AG04450 (cell line): ENCODE data around the gene DLEU7. TPM values are rescaled to one million over a fixed set of nuclear protein-coding genes. Genes with fewer than 3 reads are reported as not detected.

ENCODE experiments used
- CTCF ChIA-PET: fragments of 300-600, 350-600 bp; formaldehyde crosslinking; extraction: SDS; loops from one replicate; lab custom pipeline; 2022; ENCODE audit warnings: antibody characterized with exemption, inconsistent platforms; lab: Charles Lee
- POLR2A ChIA-PET: fragments of 350-600 bp; formaldehyde crosslinking; extraction: SDS; loops from one replicate; lab custom pipeline; 2021; ENCODE audit warnings: antibody characterized with exemption, inconsistent platforms; lab: Yijun Ruan, JAX
- DNase-seq: peaks from one replicate; pipeline ENCODE4 v3.0.0-alpha.2; 2011; ENCODE audit warnings: low read depth, low spot score
- H3K27ac ChIP-seq: one replicate; pipeline ENCODE4 v1.5.1; 2012; ENCODE audit warnings: low read depth, low read length, control low read depth
- H3K27me3 ChIP-seq: one replicate; pipeline ENCODE4 v1.6.0; 2012; ENCODE audit warnings: low read length; ENCODE audit not compliant: control insufficient read depth, insufficient read depth
- H3K4me3 ChIP-seq: 2 replicates; pipeline ENCODE4 v1.5.1; 2011; ENCODE audit warnings: mild to moderate bottlenecking, low read depth, low read length, control low read depth
- H3K9me3 ChIP-seq: 2 replicates; pipeline ENCODE4 v1.5.1; 2012; ENCODE audit warnings: low read length; ENCODE audit not compliant: control insufficient read depth, insufficient read depth
- polyA plus RNA-seq: library from polyadenylated mRNA; depleted of rRNA; stranded (reverse); fragments of >200 nt; gene quantifications from 2 replicates; pipeline ENCODE4 v1.2.3, GENCODE V29; 2011
- TF ChIP-seq, protein P1 (sequence below): IDR thresholded peaks from 2 replicates; pipeline ENCODE4 v1.5.1; 2011; ENCODE audit warnings: low read depth, low read length, control low read depth, inconsistent platforms

The DLEU7 gene
- polyA plus RNA-seq, 1 experiment: not detected

DNA sequence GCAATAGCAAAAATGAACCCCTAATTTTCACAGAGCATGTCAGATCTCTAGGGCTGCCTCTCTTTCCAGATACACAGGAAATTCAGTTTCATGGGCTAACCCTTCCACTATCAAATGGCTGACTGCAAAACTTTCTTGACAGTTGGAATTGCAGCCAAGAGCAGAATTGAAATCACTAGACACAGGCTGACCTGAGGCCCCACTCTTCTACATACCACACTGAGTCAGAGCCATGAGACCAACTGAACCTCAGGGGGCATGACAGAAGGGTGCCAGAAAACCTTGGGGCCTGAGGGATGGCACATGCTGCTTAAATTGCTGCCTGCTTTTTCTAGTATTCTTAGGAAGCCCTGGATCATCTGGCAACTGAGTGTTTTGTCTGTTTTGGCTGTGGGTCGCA is 1.7 kb upstream of the DLEU7 start:
- ChIA-PET CTCF (no interaction called here), POLR2A (no interaction called here)
- peaks cover 26% of the 10 kb centered on the region for H3K27me3 ChIP-seq
- H3K9me3 ChIP-seq: no peaks in the 10 kb centered on the region; the same call in 1 of the 2 replicates
- no peak overlapping the region for H3K27ac ChIP-seq
- TF ChIP-seq, protein P1, sequence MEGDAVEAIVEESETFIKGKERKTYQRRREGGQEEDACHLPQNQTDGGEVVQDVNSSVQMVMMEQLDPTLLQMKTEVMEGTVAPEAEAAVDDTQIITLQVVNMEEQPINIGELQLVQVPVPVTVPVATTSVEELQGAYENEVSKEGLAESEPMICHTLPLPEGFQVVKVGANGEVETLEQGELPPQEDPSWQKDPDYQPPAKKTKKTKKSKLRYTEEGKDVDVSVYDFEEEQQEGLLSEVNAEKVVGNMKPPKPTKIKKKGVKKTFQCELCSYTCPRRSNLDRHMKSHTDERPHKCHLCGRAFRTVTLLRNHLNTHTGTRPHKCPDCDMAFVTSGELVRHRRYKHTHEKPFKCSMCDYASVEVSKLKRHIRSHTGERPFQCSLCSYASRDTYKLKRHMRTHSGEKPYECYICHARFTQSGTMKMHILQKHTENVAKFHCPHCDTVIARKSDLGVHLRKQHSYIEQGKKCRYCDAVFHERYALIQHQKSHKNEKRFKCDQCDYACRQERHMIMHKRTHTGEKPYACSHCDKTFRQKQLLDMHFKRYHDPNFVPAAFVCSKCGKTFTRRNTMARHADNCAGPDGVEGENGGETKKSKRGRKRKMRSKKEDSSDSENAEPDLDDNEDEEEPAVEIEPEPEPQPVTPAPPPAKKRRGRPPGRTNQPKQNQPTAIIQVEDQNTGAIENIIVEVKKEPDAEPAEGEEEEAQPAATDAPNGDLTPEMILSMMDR: no peak
- DNase-seq: no peak
- H3K4me3 ChIP-seq: no peak overlapping the region

DNA sequence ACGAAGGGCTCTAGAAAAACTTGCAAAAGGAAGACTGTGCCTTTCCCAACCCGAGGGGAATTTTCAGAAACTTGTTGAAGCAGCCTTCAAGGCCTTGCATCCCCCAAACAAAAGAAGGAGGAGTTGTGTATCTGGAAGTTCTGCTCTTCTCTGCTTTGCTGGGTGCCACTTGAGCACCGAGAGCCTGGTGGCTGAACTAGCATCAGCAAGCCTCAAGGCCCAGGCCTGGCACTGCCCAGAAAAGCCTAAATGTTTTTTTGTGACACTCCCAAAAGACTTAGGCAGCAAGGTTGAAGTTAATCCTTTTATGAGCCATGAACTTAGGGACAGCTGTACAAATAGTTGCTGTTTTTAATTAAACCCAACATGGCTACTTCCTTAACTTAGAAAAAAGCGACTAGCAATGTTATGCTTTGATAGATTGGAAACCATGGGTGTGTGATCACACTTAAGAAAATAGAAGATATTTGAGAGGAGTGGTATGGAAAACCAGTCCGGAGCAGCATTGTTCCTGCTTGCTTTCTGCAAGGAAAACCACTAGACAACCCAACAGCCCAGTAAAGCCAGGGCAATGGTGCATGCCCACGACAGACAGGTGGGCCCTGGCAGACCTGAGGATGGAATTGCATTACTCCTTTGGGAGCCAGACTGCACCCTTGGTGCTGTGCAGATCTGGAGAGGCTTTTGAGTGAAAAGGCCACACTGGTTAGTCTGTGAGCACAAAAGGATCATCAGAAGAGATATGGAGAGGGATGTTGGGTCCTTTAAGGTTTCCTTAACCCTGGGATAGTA is 788 bp upstream of the DLEU7 start:
- POLR2A ChIA-PET: no interaction called here
- Histone ChIP-seq H3K4me3 (no peak overlapping the region), H3K27ac (no peak overlapping the region), H3K27me3 (peaks cover 24% of the 10 kb centered on the region), H3K9me3 (no peaks in the 10 kb centered on the region; the same call in 1 of the 2 replicates)
- TF ChIP-seq, protein P1: no peak
- no peak for DNase-seq
- CTCF ChIA-PET: no interaction called here

DNA sequence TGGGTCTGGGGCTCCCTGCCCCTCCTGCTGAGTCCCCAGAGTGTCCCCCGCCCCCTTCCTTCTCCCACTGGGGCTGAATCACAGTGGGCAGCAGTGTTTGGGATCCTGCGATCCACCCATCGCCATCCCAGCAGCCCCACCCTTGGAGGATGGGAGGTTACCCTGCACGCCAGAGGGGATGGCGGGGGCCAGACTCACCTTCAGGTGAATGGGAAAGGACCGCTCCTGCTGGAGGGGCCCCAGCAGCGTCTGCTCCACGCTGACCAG is 569 bp downstream of the DLEU7 start:
- POLR2A ChIA-PET: no interaction called here
- no peak for DNase-seq
- no peak overlapping the region for H3K27ac ChIP-seq
- no peak overlapping the region for H3K4me3 ChIP-seq
- peaks cover 25% of the 10 kb centered on the region for H3K27me3 ChIP-seq
- CTCF ChIA-PET: no interaction called here
- TF ChIP-seq, protein P1: no peak
- no peaks in the 10 kb centered on the region; the same call in 1 of the 2 replicates for H3K9me3 ChIP-seq

DNA sequence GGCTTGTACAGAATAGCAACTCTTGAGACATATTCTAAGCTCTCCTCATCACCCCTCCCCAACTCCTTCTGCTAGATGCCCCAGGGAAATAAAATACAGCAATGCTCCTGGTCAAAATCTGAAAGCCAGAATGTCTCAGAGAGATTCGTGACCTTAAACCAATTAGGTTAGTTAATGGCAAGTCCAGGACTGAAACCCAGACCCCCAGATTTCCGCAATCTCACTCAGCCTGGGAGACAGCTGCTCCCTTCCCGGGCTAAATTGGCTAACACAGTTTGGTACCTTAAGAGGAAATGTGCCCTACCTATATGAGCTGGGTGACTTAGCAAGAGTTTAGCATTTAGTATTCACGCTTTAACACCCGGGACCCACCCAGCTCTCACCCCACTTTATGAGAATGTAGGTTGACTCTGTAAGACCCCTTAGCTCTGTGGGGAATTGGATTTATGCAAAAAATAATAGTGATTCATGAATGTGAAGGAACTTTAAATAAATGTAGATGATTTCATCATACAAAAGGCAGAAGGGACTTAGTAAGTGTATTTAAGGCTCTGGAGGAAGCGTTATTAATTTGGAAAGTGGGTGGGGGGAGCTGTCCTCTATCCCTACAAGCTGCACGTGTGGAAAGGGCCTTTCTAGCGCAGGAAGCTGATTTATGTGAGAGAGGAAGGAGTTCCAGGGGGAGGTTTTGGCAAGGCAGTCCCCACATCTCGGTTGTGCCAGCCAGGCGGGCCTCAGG is 1.1 kb downstream of the DLEU7 start:
- H3K27ac ChIP-seq: no peak overlapping the region
- no peak for DNase-seq
- H3K27me3 ChIP-seq: peaks cover 25% of the 10 kb centered on the region
- ChIA-PET CTCF (no interaction called here), POLR2A (no interaction called here)
- TF ChIP-seq, protein P1: no peak
- H3K4me3 ChIP-seq: no peak overlapping the region
- H3K9me3 ChIP-seq: no peaks in the 10 kb centered on the region; the same call in 1 of the 2 replicates

DNA sequence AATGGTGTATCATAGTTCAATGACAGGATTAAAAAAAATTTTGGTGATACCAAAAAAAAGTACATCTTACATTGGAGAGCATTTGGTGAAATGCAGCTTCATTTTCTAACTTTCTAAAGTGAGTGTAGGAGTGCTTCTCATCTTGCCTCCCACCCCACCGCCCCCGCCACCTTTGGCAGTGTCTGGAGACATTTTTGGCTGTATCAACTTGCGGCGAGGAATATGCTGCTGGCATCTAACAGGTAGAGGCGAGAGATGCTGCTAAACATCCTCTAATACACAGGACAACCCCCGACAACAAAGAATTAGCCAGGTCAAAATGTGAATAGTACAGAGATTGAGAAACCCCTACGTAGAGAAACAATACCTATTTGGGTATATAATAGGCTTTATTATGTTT is 1.7 kb downstream of the DLEU7 start:
- Histone ChIP-seq H3K27me3 (peaks cover 25% of the 10 kb centered on the region), H3K4me3 (no peak overlapping the region), H3K9me3 (no peaks in the 10 kb centered on the region; the same call in 1 of the 2 replicates), H3K27ac (no peak overlapping the region)
- CTCF ChIA-PET: no interaction called here
- POLR2A ChIA-PET: no interaction called here
- DNase-seq: no peak
- TF ChIP-seq, protein P1: no peak
